AG09319 (cell line): Measurements from ENCODE around the gene RNF169.
A peak's percentile ranks its signal among the peaks of the same experiment; 100 is the strongest.

Source experiments
- DNase-seq: peaks from one replicate; pipeline ENCODE4 v3.0.0-alpha.2; 2010; ENCODE audit warnings: low read depth; ENCODE audit errors: extremely low read depth
- TF ChIP-seq, protein P1 (sequence below): IDR thresholded peaks from 2 replicates; pipeline ENCODE4 v1.5.1; 2011; ENCODE audit warnings: low read depth, mild to moderate bottlenecking, inconsistent platforms, low read length, moderate library complexity

Gene RNF169

GRCh38 chr11:74730571-74731260 lies 17.9 kb upstream of the RNF169 start:
- no peak for DNase-seq
- TF ChIP-seq, protein P1, sequence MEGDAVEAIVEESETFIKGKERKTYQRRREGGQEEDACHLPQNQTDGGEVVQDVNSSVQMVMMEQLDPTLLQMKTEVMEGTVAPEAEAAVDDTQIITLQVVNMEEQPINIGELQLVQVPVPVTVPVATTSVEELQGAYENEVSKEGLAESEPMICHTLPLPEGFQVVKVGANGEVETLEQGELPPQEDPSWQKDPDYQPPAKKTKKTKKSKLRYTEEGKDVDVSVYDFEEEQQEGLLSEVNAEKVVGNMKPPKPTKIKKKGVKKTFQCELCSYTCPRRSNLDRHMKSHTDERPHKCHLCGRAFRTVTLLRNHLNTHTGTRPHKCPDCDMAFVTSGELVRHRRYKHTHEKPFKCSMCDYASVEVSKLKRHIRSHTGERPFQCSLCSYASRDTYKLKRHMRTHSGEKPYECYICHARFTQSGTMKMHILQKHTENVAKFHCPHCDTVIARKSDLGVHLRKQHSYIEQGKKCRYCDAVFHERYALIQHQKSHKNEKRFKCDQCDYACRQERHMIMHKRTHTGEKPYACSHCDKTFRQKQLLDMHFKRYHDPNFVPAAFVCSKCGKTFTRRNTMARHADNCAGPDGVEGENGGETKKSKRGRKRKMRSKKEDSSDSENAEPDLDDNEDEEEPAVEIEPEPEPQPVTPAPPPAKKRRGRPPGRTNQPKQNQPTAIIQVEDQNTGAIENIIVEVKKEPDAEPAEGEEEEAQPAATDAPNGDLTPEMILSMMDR = no peak

GRCh38 chr11:74731301-74732094 lies 17.2 kb upstream of the RNF169 start, which contains the start of gene CHRDL2:
Gene CHRDL2, minus strand, starts transcription at chr11:74731426. Its CDS starts 538 bp downstream, at chr11:74730888.
- TF ChIP-seq, protein P1 = no peak
- DNase-seq = no peak

DNA sequence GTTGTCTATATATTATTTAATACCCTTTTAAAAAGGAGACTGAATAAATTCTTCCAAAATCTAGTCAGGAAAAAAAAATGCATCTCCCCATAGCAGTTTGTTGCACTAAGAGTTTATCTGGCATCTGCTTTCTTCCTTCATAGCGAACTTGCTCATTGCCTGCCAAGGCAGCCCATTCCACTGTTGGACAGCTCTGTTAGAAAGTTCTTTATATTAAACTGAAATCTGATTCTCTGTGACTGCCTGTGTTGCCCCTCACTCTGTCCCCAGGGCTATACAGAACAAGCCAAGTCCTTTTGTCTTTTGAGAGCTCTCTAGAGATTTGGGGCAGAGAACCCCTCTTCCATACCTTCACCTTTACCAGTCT lies 14.1 kb upstream of the RNF169 start:
- TF ChIP-seq, protein P1 = no peak
- DNase-seq = no peak

GRCh38 chr11:74735365-74735928 lies 13.2 kb upstream of the RNF169 start:
- no peak for DNase-seq
- TF ChIP-seq, protein P1 = no peak

DNA sequence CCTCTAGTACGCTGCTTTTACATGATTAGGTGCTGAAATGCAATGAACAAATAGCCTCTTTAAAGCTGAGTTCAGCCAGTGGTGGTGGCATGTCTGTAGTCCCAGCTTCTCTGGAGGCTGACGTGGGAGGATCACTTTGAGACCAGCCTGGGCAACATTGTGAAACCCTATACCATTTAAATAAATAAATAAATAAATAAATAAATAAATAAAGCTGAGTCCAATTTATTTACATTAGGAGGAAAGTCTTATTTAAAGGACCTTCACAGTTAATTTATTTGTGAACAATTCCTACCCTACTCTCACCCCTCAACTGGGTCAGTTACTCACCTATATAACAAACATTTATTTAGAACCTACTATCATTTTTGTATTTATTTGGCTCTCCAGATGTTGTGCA lies 12.6 kb upstream of the RNF169 start:
- TF ChIP-seq, protein P1 = no peak
- no peak for DNase-seq

DNA sequence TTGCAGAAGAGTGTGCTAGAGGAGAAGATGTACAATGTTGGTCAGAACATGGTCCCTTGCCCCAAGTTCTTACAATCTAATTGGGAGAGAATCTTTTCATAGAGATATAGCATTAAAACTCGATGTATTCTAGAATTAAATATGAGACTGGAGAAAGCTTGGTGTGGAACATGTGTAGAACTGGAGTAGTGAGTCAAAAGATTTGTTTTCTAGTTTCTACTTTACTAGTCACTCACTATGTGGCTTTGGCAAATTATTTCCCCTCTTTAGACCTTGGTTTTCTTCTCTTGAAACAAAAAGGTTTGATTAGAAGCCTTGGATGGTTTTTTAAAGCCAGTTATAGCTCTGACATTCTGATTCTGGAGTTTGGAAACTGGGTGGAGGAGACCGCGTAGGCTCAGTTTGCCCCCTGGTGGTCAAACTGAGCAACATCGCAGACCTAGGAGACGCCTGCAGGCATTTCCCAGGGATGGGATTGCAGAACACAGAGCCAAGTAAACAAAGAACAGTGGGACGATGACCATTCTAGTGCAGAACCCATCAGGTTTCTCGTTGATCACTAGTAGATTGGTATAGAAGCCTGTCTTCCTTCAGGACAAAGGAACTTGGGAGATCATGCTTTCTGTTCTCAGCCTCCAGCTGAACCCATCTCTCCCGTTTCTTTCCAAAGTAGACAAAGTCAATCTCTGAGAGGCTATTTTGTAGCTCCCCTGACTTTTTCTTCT lies 8.9 kb upstream of the RNF169 start:
- TF ChIP-seq, protein P1 = peak; percentile 88
- peak; percentile 40 for DNase-seq
